SK-N-MC (cell line): ENCODE data around the gene COL5A3.

Experiments
- EZH2 ChIP-seq: fragments of 200-600 bp; sonication (generic); IDR thresholded peaks from one replicate; pipeline ENCODE4 v1.6.1; 2017; ENCODE audit warnings: antibody characterized with exemption
- POLR2AphosphoS5 ChIP-seq: IDR thresholded peaks from 2 replicates; pipeline ENCODE4 v1.6.1; 2012; ENCODE audit warnings: mild to moderate bottlenecking, low read depth, low read length, borderline replicate concordance

DNA sequence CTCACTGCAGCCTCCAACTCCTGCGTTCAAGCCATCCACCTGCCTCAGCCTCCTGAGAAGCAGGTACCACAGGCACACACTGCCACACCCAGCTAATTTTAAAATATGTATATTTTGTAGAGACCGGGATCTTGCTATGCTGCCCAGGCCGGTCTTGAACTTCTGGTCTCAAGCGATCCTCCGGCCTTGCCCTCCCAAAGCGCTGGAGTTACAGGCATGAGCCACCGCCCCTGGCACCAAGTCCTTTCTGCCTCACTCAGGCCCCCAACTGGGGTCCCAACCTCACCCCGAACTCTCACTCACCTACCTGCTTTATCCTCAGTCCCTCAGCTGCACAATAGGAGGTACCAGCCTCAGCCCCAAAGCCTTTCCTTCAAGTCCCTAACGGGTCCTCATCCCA, 635 bp upstream of the COL5A3 start:
- TF ChIP-seq EZH2 (no peak), POLR2AphosphoS5 (no peak)
